Neural progenitor cell (in vitro differentiated cells): ENCODE results near the gene METTL25. TPM values are rescaled to one million over a fixed set of nuclear protein-coding genes. Genes with fewer than 3 reads are reported as not detected.

Experiments
- DNase-seq: peaks from one replicate; pipeline ENCODE4 v3.0.0-alpha.2; 2016; ENCODE audit warnings: low spot score
- H2AFZ ChIP-seq: fragments of 200-600 bp; sonication (generic); replicated peaks from 2 replicates; pipeline ENCODE4 v1.6.1; 2016; ENCODE audit warnings: antibody characterized with exemption
- H3F3A ChIP-seq: fragments of 200-600 bp; sonication (generic); 2 replicates; pipeline ENCODE4 v1.6.1; 2016; ENCODE audit warnings: antibody characterized with exemption, low read depth
- H3K27ac ChIP-seq: fragments of 200-600 bp; sonication (generic); 2 replicates; pipeline ENCODE4 v1.5.1; 2016; ENCODE audit warnings: mild to moderate bottlenecking
- H3K27me3 ChIP-seq: fragments of 200-600 bp; sonication (generic); 2 replicates; pipeline ENCODE4 v1.6.1; 2016; ENCODE audit warnings: mild to moderate bottlenecking, moderate library complexity
- H3K36me3 ChIP-seq: fragments of 200-600 bp; sonication (generic); 2 replicates; pipeline ENCODE4 v1.5.1; 2016
- H3K4me1 ChIP-seq: fragments of 200-600 bp; sonication (generic); 2 replicates; pipeline ENCODE4 v1.6.1; 2016; ENCODE audit warnings: mixed run types
- H3K4me2 ChIP-seq: fragments of 200-600 bp; sonication (generic); 2 replicates; pipeline ENCODE4 v1.6.1; 2016
- H3K4me3 ChIP-seq: fragments of 200-600 bp; sonication (generic); 2 replicates; pipeline ENCODE4 v1.5.1; 2016
- H3K79me2 ChIP-seq: fragments of 200-600 bp; sonication (generic); 2 replicates; pipeline ENCODE4 v1.6.1; 2016; ENCODE audit warnings: low read depth
- H3K9ac ChIP-seq: fragments of 200-600 bp; sonication (generic); 2 replicates; pipeline ENCODE4 v1.6.1; 2016
- H3K9me3 ChIP-seq: fragments of 200-600 bp; sonication (generic); 2 replicates; pipeline ENCODE4 v1.5.1; 2016; ENCODE audit warnings: low read depth
- H4K20me1 ChIP-seq: fragments of 200-600 bp; sonication (generic); 2 replicates; pipeline ENCODE4 v1.6.1; 2016; ENCODE audit warnings: low read depth
- H3K27ac Mint-ChIP-seq: 3 replicates; pipeline ENCODE4 v1.8.0; 2021; ENCODE audit warnings: mixed read lengths
- H3K27me3 Mint-ChIP-seq: 2 replicates; pipeline ENCODE4 v1.8.0; 2022; ENCODE audit warnings: low read depth, mild to moderate bottlenecking, inconsistent platforms, moderate library complexity, mixed read lengths; ENCODE audit not compliant: insufficient read depth
- H3K36me3 Mint-ChIP-seq: 3 replicates; pipeline ENCODE4 v1.8.0; 2021; ENCODE audit warnings: mixed read lengths
- H3K4me1 Mint-ChIP-seq: 3 replicates; pipeline ENCODE4 v1.8.0; 2021; ENCODE audit warnings: mixed read lengths
- H3K4me3 Mint-ChIP-seq: 3 replicates; pipeline ENCODE4 v1.8.0; 2021; ENCODE audit warnings: mild to moderate bottlenecking, moderate library complexity, mixed read lengths
- H3K9me3 Mint-ChIP-seq: 3 replicates; pipeline ENCODE4 v1.8.0; 2020; ENCODE audit warnings: mixed read lengths
- EZH2 ChIP-seq: fragments of 200-600 bp; sonication (generic); IDR thresholded peaks from 2 replicates; pipeline ENCODE4 v1.6.1; 2017; ENCODE audit warnings: antibody characterized with exemption, mild to moderate bottlenecking, moderate library complexity
- EZH2phosphoT487 ChIP-seq: fragments of 200-600 bp; sonication (generic); IDR thresholded peaks from 2 replicates; pipeline ENCODE4 v1.6.1; 2017; ENCODE audit warnings: antibody characterized with exemption
- total RNA-seq: library from RNA; depleted of rRNA; stranded (reverse); fragments of >200 nt; gene quantifications from 2 replicates; pipeline ENCODE4 v1.2.3, GENCODE V29; 2015; ENCODE audit warnings: low replicate concordance
- TF ChIP-seq, protein P1 (sequence below): fragments of 200-600 bp; sonication (generic); IDR thresholded peaks from 2 replicates; pipeline ENCODE4 v1.5.1; 2017; ENCODE audit warnings: antibody characterized with exemption, mild to moderate bottlenecking

Gene METTL25
- total RNA-seq, 1 donor from 2014 or later: 11.2 TPM

DNA sequence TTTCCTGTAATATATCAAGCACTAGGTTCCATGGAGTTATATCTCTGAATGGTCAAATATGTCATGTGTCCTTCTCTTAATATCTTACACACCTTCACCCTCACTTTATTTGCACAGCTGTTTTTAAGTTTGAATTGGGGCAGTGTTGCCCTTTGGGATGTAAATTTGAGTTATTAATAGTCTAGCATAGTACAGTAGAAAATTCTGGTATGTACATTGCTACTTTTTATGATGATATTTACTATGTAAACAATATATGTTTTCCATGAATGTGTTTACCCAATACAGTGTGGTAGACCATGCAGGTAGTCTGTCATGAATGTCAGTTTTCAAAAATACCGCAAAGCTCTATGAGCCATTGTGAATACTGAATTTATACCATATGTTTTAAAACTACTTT, 50.5 kb downstream of the METTL25 start:
- H3K4me3 ChIP-seq: no peak overlapping the region
- no peaks in the 10 kb centered on the region for H3K79me2 ChIP-seq
- no peaks in the 10 kb centered on the region for H3F3A ChIP-seq
- no peak overlapping the region for H3K4me2 ChIP-seq
- no peak overlapping the region for H3K9ac ChIP-seq
- H3K36me3 ChIP-seq: no peaks in the 10 kb centered on the region
- no peaks in the 10 kb centered on the region for H3K27me3 ChIP-seq
- no peaks in the 10 kb centered on the region for H3K27me3 Mint-ChIP-seq
- DNase-seq: no peak
- H3K27ac ChIP-seq: no peak overlapping the region
- H3K4me1 ChIP-seq: no peaks in the 10 kb centered on the region
- no peaks in the 10 kb centered on the region for H3K9me3 Mint-ChIP-seq
- H3K27ac Mint-ChIP-seq: no peak overlapping the region
- TF ChIP-seq, protein P1, sequence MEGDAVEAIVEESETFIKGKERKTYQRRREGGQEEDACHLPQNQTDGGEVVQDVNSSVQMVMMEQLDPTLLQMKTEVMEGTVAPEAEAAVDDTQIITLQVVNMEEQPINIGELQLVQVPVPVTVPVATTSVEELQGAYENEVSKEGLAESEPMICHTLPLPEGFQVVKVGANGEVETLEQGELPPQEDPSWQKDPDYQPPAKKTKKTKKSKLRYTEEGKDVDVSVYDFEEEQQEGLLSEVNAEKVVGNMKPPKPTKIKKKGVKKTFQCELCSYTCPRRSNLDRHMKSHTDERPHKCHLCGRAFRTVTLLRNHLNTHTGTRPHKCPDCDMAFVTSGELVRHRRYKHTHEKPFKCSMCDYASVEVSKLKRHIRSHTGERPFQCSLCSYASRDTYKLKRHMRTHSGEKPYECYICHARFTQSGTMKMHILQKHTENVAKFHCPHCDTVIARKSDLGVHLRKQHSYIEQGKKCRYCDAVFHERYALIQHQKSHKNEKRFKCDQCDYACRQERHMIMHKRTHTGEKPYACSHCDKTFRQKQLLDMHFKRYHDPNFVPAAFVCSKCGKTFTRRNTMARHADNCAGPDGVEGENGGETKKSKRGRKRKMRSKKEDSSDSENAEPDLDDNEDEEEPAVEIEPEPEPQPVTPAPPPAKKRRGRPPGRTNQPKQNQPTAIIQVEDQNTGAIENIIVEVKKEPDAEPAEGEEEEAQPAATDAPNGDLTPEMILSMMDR: no peak
- TF ChIP-seq EZH2phosphoT487: no peak
- TF ChIP-seq EZH2: no peak
- no peaks in the 10 kb centered on the region for H3K4me1 Mint-ChIP-seq
- no peaks in the 10 kb centered on the region for H3K9me3 ChIP-seq
- H4K20me1 ChIP-seq: no peaks in the 10 kb centered on the region
- no peak overlapping the region for H3K4me3 Mint-ChIP-seq
- no peak overlapping the region for H2AFZ ChIP-seq
- no peaks in the 10 kb centered on the region for H3K36me3 Mint-ChIP-seq

DNA sequence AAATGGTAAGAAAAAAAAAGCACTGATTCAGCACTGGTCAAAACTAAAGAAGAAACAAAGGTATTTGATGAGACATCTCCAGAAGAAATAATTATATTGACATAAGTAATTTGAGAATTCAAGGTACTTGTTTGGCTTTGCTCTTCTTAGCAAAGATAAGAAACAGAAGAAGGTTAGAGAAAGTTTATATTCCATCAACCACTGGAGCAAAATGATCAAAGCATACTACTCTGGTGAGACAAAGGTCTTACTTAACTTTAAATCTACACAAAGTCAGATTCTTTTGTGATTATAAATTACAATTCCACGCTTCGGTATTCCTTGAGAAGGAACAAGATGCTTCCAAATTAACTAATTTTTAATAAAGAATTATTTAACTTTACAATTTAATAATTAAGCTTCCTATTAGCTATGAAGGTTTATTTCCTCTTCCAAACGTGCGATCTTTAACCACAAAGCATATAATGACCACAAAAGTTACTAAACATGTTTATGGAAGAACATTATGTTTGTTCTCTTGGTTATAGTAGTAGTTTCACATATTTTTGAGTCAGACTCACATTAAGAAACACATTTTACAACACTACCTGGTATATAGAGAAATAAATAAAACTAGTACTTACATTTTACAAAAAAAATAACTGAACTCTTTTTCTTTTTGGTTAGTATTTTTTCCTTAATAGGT, 53.4 kb downstream of the METTL25 start:
- H3K4me2 ChIP-seq: no peak overlapping the region
- Mint-ChIP-seq H3K27ac (no peak overlapping the region), H3K4me3 (no peak overlapping the region), H3K27me3 (no peaks in the 10 kb centered on the region), H3K9me3 (no peaks in the 10 kb centered on the region), H3K36me3 (no peaks in the 10 kb centered on the region), H3K4me1 (no peaks in the 10 kb centered on the region)
- H3K27ac ChIP-seq: no peak overlapping the region
- H2AFZ ChIP-seq: no peak overlapping the region
- no peaks in the 10 kb centered on the region for H4K20me1 ChIP-seq
- H3K9ac ChIP-seq: no peak overlapping the region
- H3K27me3 ChIP-seq: no peaks in the 10 kb centered on the region
- no peaks in the 10 kb centered on the region for H3K4me1 ChIP-seq
- no peak for TF ChIP-seq EZH2phosphoT487
- H3K79me2 ChIP-seq: no peaks in the 10 kb centered on the region
- H3K9me3 ChIP-seq: no peaks in the 10 kb centered on the region
- H3K36me3 ChIP-seq: no peaks in the 10 kb centered on the region
- H3K4me3 ChIP-seq: no peak overlapping the region
- no peak for DNase-seq
- no peaks in the 10 kb centered on the region for H3F3A ChIP-seq

DNA sequence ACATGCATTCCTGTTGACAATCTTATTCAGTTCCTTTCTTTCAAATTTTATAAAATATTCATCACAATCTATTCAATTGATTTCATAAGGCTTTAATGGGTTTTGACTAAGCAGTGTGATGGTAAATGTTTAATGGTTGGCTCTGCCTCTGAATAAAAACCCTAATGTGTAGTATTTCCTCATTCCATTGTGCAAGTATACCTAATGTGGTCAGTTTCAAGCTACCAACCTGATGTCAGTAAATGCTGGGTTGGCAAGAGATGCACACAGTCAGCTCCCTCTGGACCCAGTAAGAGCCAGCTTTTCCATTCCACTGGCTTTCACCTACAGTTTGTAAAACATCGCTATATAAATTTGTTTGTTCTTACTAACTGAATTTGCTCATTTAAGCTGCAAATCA, 53.9 kb downstream of the METTL25 start:
- Histone ChIP-seq H4K20me1 (no peaks in the 10 kb centered on the region), H3K9ac (no peak overlapping the region), H2AFZ (no peak overlapping the region), H3K27ac (no peak overlapping the region), H3K27me3 (no peaks in the 10 kb centered on the region), H3K4me2 (no peak overlapping the region), H3F3A (no peaks in the 10 kb centered on the region), H3K4me3 (no peak overlapping the region), H3K9me3 (no peaks in the 10 kb centered on the region), H3K36me3 (no peaks in the 10 kb centered on the region), H3K4me1 (no peaks in the 10 kb centered on the region), H3K79me2 (no peaks in the 10 kb centered on the region)
- Mint-ChIP-seq H3K27me3 (no peaks in the 10 kb centered on the region), H3K4me1 (no peaks in the 10 kb centered on the region), H3K9me3 (no peaks in the 10 kb centered on the region), H3K27ac (no peak overlapping the region), H3K36me3 (no peaks in the 10 kb centered on the region), H3K4me3 (no peak overlapping the region)
- no peak for DNase-seq
- TF ChIP-seq EZH2phosphoT487: no peak
- TF ChIP-seq EZH2: no peak
- TF ChIP-seq, protein P1: no peak

DNA sequence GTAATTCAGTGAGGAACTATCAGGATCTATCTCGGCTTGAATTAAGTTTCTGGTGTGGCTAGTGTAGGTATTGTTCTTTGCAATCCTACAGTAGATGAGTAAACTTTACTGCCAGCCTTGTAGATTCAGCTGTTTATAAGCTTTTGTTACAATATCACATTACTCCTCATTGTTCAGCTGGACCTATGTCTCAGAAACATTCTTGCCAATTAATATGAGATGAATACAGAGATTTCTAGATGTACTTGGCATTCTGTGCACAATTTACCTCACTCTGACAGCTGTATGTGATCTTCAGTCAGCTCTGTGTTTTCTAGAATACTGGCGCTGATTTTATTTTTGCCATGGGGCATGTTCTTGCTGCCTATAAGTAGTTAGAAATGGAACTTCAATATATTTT, 55.7 kb downstream of the METTL25 start:
- no peak overlapping the region for H3K27ac Mint-ChIP-seq
- no peak for TF ChIP-seq EZH2
- TF ChIP-seq, protein P1: no peak
- no peak for TF ChIP-seq EZH2phosphoT487
- H3K27ac ChIP-seq: no peak overlapping the region
- H3K9me3 ChIP-seq: no peaks in the 10 kb centered on the region
- H3K27me3 ChIP-seq: no peaks in the 10 kb centered on the region
- no peak overlapping the region for H2AFZ ChIP-seq
- H3K27me3 Mint-ChIP-seq: no peaks in the 10 kb centered on the region
- no peaks in the 10 kb centered on the region for H3K4me1 Mint-ChIP-seq
- H3K36me3 ChIP-seq: no peaks in the 10 kb centered on the region
- H3F3A ChIP-seq: no peaks in the 10 kb centered on the region
- H3K9me3 Mint-ChIP-seq: no peaks in the 10 kb centered on the region
- H3K9ac ChIP-seq: no peak overlapping the region
- H3K36me3 Mint-ChIP-seq: no peaks in the 10 kb centered on the region
- no peak overlapping the region for H3K4me2 ChIP-seq
- no peaks in the 10 kb centered on the region for H3K4me1 ChIP-seq
- H4K20me1 ChIP-seq: no peaks in the 10 kb centered on the region
- no peak overlapping the region for H3K4me3 ChIP-seq
- no peak for DNase-seq
- no peaks in the 10 kb centered on the region for H3K79me2 ChIP-seq
- H3K4me3 Mint-ChIP-seq: no peak overlapping the region
